ENCODE measurements around the gene APLP2.

APLP2 gene

GRCh38 chr11:130165601-130166456, 96.1 kb downstream of the APLP2 start:
- H3K4me3 ChIP-seq (ENCODE audit: insufficient read depth, low read length, poor library complexity, severe bottlenecking): no peak overlapping the region
- peak overlapping the region; percentile 48 for H3K9ac ChIP-seq (ENCODE audit: low read length)
- H3K4me2 ChIP-seq (ENCODE audit: low read depth, low read length, poor library complexity, severe bottlenecking): peak overlapping the region; percentile 80
- peaks cover 40% of the 10 kb centered on the region for H3F3A ChIP-seq (ENCODE audit: insufficient read depth)
- H3K36me3 ChIP-seq (ENCODE audit: low read length): no peaks in the 10 kb centered on the region
- H3K9me2 ChIP-seq (replicated peaks; ENCODE audit: insufficient read depth, low read length): no peaks in the 10 kb centered on the region
- no peak overlapping the region for H2AFZ ChIP-seq (ENCODE audit: low read depth, low read length, severe bottlenecking)
- no peaks in the 10 kb centered on the region for H4K20me1 ChIP-seq (ENCODE audit: low read depth, low read length)
- H3K27me3 ChIP-seq (ENCODE audit: low read length): no peaks in the 10 kb centered on the region
- TF ChIP-seq EZH2phosphoT487 (conservative IDR thresholded peaks at IDR 0.05; ENCODE audit: low read length): no peak
- no peak for TF ChIP-seq CTCF (IDR thresholded peaks at IDR 0.05; ENCODE audit: insufficient read depth, low read length, poor library complexity, severe bottlenecking)
- no peaks in the 10 kb centered on the region for H3K9me3 ChIP-seq (ENCODE audit: insufficient read depth, low read length)
- peak overlapping the region; percentile 93 for H3K27ac ChIP-seq (ENCODE audit: low read depth, low read length)
- H3K79me2 ChIP-seq (ENCODE audit: insufficient read depth, low read length): peaks cover 96% of the 10 kb centered on the region

GRCh38 chr11:130166457-130166784, 96.7 kb downstream of the APLP2 start:
- TF ChIP-seq EZH2phosphoT487 (conservative IDR thresholded peaks at IDR 0.05; ENCODE audit: low read length) (no peak), CTCF (IDR thresholded peaks at IDR 0.05; ENCODE audit: insufficient read depth, low read length, poor library complexity, severe bottlenecking) (no peak)
- Histone ChIP-seq H3K4me3 (ENCODE audit: insufficient read depth, low read length, poor library complexity, severe bottlenecking) (no peak overlapping the region), H4K20me1 (ENCODE audit: low read depth, low read length) (no peaks in the 10 kb centered on the region), H3K27ac (ENCODE audit: low read depth, low read length) (peak overlapping the region; percentile 93), H3K4me2 (ENCODE audit: low read depth, low read length, poor library complexity, severe bottlenecking) (peak overlapping the region; percentile 80), H3K27me3 (ENCODE audit: low read length) (no peaks in the 10 kb centered on the region), H2AFZ (ENCODE audit: low read depth, low read length, severe bottlenecking) (no peak overlapping the region), H3K79me2 (ENCODE audit: insufficient read depth, low read length) (peaks cover 96% of the 10 kb centered on the region), H3K9me2 (replicated peaks; ENCODE audit: insufficient read depth, low read length) (no peaks in the 10 kb centered on the region), H3K9me3 (ENCODE audit: insufficient read depth, low read length) (no peaks in the 10 kb centered on the region), H3K9ac (ENCODE audit: low read length) (peak overlapping the region; percentile 48), H3K36me3 (ENCODE audit: low read length) (no peaks in the 10 kb centered on the region), H3F3A (ENCODE audit: insufficient read depth) (peaks cover 45% of the 10 kb centered on the region)

DNA sequence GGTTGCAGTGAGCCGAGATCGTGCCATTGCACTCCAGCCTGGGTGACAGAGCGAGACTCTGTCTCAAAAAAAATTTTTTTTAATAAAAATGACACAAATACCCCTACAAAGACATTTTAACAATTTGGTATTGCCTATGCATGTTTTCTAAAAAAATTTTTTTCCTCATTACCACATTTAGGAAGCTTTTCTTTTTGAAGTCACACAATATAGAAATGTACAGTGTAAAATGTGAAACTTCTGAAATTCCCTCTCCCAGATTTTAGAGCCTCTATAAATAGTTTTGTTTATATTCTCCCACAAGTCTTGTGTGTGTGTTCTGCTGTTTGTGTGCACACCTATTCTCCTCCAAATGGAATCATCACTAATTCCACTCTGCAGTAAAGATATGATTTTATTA, 97.5 kb downstream of the APLP2 start:
- Histone ChIP-seq H3K9me3 (ENCODE audit: insufficient read depth, low read length) (no peaks in the 10 kb centered on the region), H3K27ac (ENCODE audit: low read depth, low read length) (peak overlapping the region; percentile 93), H3K9me2 (replicated peaks; ENCODE audit: insufficient read depth, low read length) (no peaks in the 10 kb centered on the region), H3K9ac (ENCODE audit: low read length) (0 out of 2 replicates have a peak overlapping the region, but pooled peaks have one; percentile 21), H3K79me2 (ENCODE audit: insufficient read depth, low read length) (peaks cover 96% of the 10 kb centered on the region), H3K4me3 (ENCODE audit: insufficient read depth, low read length, poor library complexity, severe bottlenecking) (no peak overlapping the region), H3K36me3 (ENCODE audit: low read length) (no peaks in the 10 kb centered on the region), H3K4me2 (ENCODE audit: low read depth, low read length, poor library complexity, severe bottlenecking) (peak overlapping the region; percentile 80), H3F3A (ENCODE audit: insufficient read depth) (peaks cover 49% of the 10 kb centered on the region), H4K20me1 (ENCODE audit: low read depth, low read length) (no peaks in the 10 kb centered on the region), H2AFZ (ENCODE audit: low read depth, low read length, severe bottlenecking) (no peak overlapping the region), H3K27me3 (ENCODE audit: low read length) (no peaks in the 10 kb centered on the region)
- TF ChIP-seq CTCF (IDR thresholded peaks at IDR 0.05; ENCODE audit: insufficient read depth, low read length, poor library complexity, severe bottlenecking) (no peak), EZH2phosphoT487 (conservative IDR thresholded peaks at IDR 0.05; ENCODE audit: low read length) (no peak)
